HUDEP-2 (cell line): ENCODE measurements around the gene ARL4C.

ENCODE experiments used
- DNase-seq, 76 experiments: peaks; one replicate each; lab custom pipeline; 2025; ENCODE audit not compliant: unreplicated experiment in 76 of 76; lab: John Stamatoyannopoulos, UW

The ARL4C gene

GRCh38 chr2:234496835-234497593 is at the start of gene ARL4C:
ARL4C (minus strand) TSS chr2:234497081; CDS start chr2:234496586, 495 bp downstream.
- DNase-seq = peak in 14 of 76 experiments; percentile 4 to 47 (median 16)

GRCh38 chr2:234544659-234545611 is 48.1 kb upstream of the ARL4C start:
- peak in 47 of 76 experiments; percentile 1 to 58 (median 27) for DNase-seq

- DNase-seq = no peak
These were observed 45.9 kb upstream of the ARL4C start for GRCh38 chr2:234542742-234543141.

GRCh38 chr2:234537929-234538328 is 41.0 kb upstream of the ARL4C start:
- no peak for DNase-seq

GRCh38 chr2:234536178-234536965 is 39.5 kb upstream of the ARL4C start:
- DNase-seq = no peak

- no peak for DNase-seq
These were observed 38.6 kb upstream of the ARL4C start for GRCh38 chr2:234535464-234535863.

GRCh38 chr2:234534515-234534914 is 37.6 kb upstream of the ARL4C start:
- no peak for DNase-seq

GRCh38 chr2:234533626-234534025 is 36.7 kb upstream of the ARL4C start:
- no peak for DNase-seq

GRCh38 chr2:234528410-234529148 is 31.7 kb upstream of the ARL4C start:
- no peak for DNase-seq

- DNase-seq = no peak
These were observed 29.8 kb upstream of the ARL4C start for GRCh38 chr2:234526711-234527110.

- DNase-seq = no peak
These were observed 24.7 kb upstream of the ARL4C start for GRCh38 chr2:234521536-234521935.

- DNase-seq = no peak
These were observed 22.2 kb upstream of the ARL4C start for GRCh38 chr2:234518986-234519642.

- no peak for DNase-seq
These were observed 21.1 kb upstream of the ARL4C start for GRCh38 chr2:234517971-234518370.

GRCh38 chr2:234514873-234515638 is 18.2 kb upstream of the ARL4C start:
- no peak for DNase-seq

GRCh38 chr2:234514099-234514498 is 17.2 kb upstream of the ARL4C start:
- no peak for DNase-seq

GRCh38 chr2:234512884-234513669 is 16.2 kb upstream of the ARL4C start:
- DNase-seq = no peak

- no peak for DNase-seq
These were observed 6.0 kb upstream of the ARL4C start for GRCh38 chr2:234502919-234503285.

GRCh38 chr2:234502285-234502918 is 5.5 kb upstream of the ARL4C start:
- no peak for DNase-seq
